SK-N-SH treated with all-trans-retinoic acid at 6 μM for 48 hours (cell line): ENCODE data around the gene ALK.

Experiments
- ARNTL ChIP-seq: fragments of 450-650 bp; formaldehyde crosslinking; IDR thresholded peaks from 2 replicates; pipeline ENCODE4 v1.5.0; 2020; ENCODE audit warnings: low read depth, mild to moderate bottlenecking, moderate library complexity, borderline replicate concordance
- CSDC2 ChIP-seq: fragments of 250-450 bp; sonication (Bioruptor Pico); IDR thresholded peaks from 2 replicates; pipeline ENCODE4 v1.5.0; 2020; ENCODE audit warnings: mild to moderate bottlenecking, moderate library complexity
- RARB ChIP-seq: fragments of 250-450 bp; sonication (Bioruptor Pico); IDR thresholded peaks from 2 replicates; pipeline ENCODE4 v1.8.0; 2021; ENCODE audit warnings: mild to moderate bottlenecking, moderate library complexity
- ZFP30 ChIP-seq: fragments of 450-650 bp; formaldehyde crosslinking; IDR thresholded peaks from 2 replicates; pipeline ENCODE4 v1.5.0; 2022; ENCODE audit warnings: mild to moderate bottlenecking, moderate library complexity

DNA sequence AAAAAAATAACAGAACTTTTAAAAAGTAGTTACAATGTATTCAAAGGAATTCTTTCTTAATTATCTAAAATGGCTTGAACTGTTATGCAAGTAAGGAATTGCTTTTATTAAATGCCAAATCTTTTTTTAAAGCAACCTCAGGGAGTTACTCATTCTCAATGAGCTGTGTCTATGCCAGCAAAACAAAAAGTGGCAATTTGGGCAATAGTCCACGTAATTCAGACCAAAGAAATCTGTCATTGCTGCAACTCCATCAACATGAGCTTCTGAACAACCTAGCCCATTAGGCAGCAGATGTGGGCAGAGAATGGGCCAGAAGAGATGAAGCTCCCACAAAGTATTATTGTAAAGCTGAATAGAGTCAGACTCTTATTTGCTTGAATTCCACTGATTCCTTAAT, 118.4 kb downstream of the ALK start:
- TF ChIP-seq ZFP30 (CRISPR knock-in tag) (no peak), RARB (CRISPR knock-in tag) (no peak), CSDC2 (CRISPR knock-in tag) (no peak), ARNTL (CRISPR knock-in tag) (no peak)
